OCI-LY7 (cell line): Measurements from ENCODE around the gene IQSEC1. TPM values are rescaled to one million over a fixed set of nuclear protein-coding genes. Genes with fewer than 3 reads are reported as not detected.

Experiments
- BruUV-seq: library from RNA; stranded (reverse); fragments of 400-500 nt; replicated peaks from 2 replicates; lab custom pipeline; 2021; lab: Mats Ljungman, UMichigan
- CTCF ChIA-PET: fragments of 300-600 bp; sonication (Branson Sonifier 250); formaldehyde crosslinking; loops from one replicate; lab custom pipeline; 2022; ENCODE audit warnings: antibody characterized with exemption; ENCODE audit not compliant: unreplicated experiment; lab: Charles Lee
- POLR2A ChIA-PET: fragments of 300-600 bp; sonication (Branson Sonifier 250); formaldehyde crosslinking; loops from one replicate; lab custom pipeline; 2022; ENCODE audit warnings: antibody characterized with exemption; lab: Charles Lee
- DNase-seq: peaks from one replicate; pipeline ENCODE4 v3.0.0-alpha.2; 2015; ENCODE audit warnings: low spot score
- H2AFZ ChIP-seq: fragments of 200-600 bp; sonication (generic), shearing (Covaris generic); 2 replicates; pipeline ENCODE4 v1.6.1; 2014; ENCODE audit warnings: mild to moderate bottlenecking, antibody characterized with exemption, low read length, moderate library complexity
- H3K27ac ChIP-seq: fragments of 200-600 bp; sonication (generic); 2 replicates; pipeline ENCODE4 v1.5.1; 2014; ENCODE audit warnings: mixed run types, low read depth, mild to moderate bottlenecking, moderate library complexity, low read length, inconsistent platforms; ENCODE audit not compliant: poor library complexity, severe bottlenecking
- H3K36me3 ChIP-seq: fragments of 200-600 bp; sonication (generic); 2 replicates; pipeline ENCODE4 v1.6.1; 2014; ENCODE audit warnings: mild to moderate bottlenecking, antibody characterized with exemption, low read length, moderate library complexity, mixed read lengths; ENCODE audit not compliant: insufficient read depth
- H3K4me1 ChIP-seq: fragments of 200-600 bp; sonication (generic); 2 replicates; pipeline ENCODE4 v1.5.1; 2014; ENCODE audit warnings: mild to moderate bottlenecking, low read length; ENCODE audit not compliant: insufficient read depth, poor library complexity, severe bottlenecking
- H3K4me2 ChIP-seq: fragments of 200-600 bp; sonication (generic); 2 replicates; pipeline ENCODE4 v1.6.1; 2014; ENCODE audit warnings: mild to moderate bottlenecking, low read length
- H3K4me3 ChIP-seq: fragments of 200-600 bp; sonication (generic); 2 replicates; pipeline ENCODE4 v1.5.1; 2014; ENCODE audit warnings: mild to moderate bottlenecking, low read depth, low read length; ENCODE audit not compliant: poor library complexity, severe bottlenecking
- H3K79me2 ChIP-seq: fragments of 200-600 bp; sonication (generic); 2 replicates; pipeline ENCODE4 v1.6.1; 2016; ENCODE audit warnings: low read depth, mild to moderate bottlenecking, low read length, moderate library complexity, mixed read lengths; ENCODE audit not compliant: insufficient read depth
- H3K9me2 ChIP-seq: fragments of 200-600 bp; sonication (generic); 2 replicates; pipeline ENCODE4 v1.6.1; 2016; ENCODE audit warnings: mild to moderate bottlenecking, low read length, mixed read lengths; ENCODE audit not compliant: insufficient read depth
- H3K9me3 ChIP-seq: fragments of 200-600 bp; sonication (generic); 2 replicates; pipeline ENCODE4 v1.6.1; 2014; ENCODE audit warnings: mild to moderate bottlenecking, mixed run types, low read length, mixed read lengths
- H4K20me1 ChIP-seq: fragments of 200-600 bp; sonication (generic); 2 replicates; pipeline ENCODE4 v1.6.1; 2014; ENCODE audit warnings: mild to moderate bottlenecking, antibody characterized with exemption, low read length, moderate library complexity, mixed read lengths; ENCODE audit not compliant: insufficient read depth
- EZH2phosphoT487 ChIP-seq: fragments of 200-600 bp; sonication (generic); IDR thresholded peaks from 2 replicates; pipeline ENCODE4 v1.6.1; 2018; ENCODE audit warnings: low read depth, borderline replicate concordance, mild to moderate bottlenecking, mixed run types, antibody characterized with exemption, low read length, moderate library complexity, mixed read lengths
- intact Hi-C: fragments of 100-400 bp; cut with micrococcal nuclease; formaldehyde crosslinking; loops from one replicate; pipeline ENCODE4 v1.10.0; 2022; ENCODE audit not compliant: unreplicated experiment
- total RNA-seq, 2 experiments: library from RNA; depleted of rRNA in 1 of 2; stranded (reverse); fragments of >200 nt in 1 of 2; shearing (Covaris generic) in 1 of 2; gene quantifications; 2 replicates each; pipeline ENCODE4 v1.2.3, GENCODE V29; 2014 to 2022
- TF ChIP-seq, protein P1 (sequence below): fragments of 200-600 bp; sonication (generic); conservative IDR thresholded peaks from 2 replicates; pipeline ENCODE4 v1.5.1; 2014; ENCODE audit warnings: mild to moderate bottlenecking, antibody characterized with exemption, low read length, moderate library complexity, mixed read lengths

Gene IQSEC1
- total RNA-seq, 2 experiments from 2014 or later = 25.2 to 70.1 TPM

DNA sequence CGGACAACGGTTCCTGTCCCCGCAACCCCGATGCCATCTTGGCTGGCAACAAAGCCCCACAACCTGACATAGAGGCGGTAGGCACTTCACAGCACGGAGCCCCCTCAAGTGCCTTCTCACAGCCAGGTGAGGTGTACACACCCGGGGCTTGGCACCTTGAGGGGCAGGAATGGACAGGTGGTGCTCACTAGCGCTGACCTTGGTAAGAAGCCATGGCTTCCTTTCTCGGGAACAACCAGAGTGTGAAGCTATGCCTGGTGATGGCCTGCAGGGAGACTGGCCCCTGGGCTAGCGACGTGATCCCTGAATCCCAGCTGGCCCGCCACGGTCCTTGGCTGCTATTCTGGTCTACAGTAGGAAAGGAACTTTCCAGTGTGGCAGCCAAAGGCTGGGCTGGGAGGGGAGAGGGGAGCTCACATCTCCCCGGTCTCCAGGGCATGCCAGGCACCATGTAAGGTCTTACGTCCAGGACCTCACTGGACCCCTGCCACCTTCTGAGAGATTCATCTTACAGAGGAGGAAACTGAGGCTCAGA lies 161.3 kb downstream of the IQSEC1 start:
- CTCF ChIA-PET = no interaction called here
- BruUV-seq = no TSS peak
- DNase-seq = no peak
- peaks cover 10% of the 10 kb centered on the region for H3K4me1 ChIP-seq
- H3K9me2 ChIP-seq = no peaks in the 10 kb centered on the region
- no peak overlapping the region for H3K27ac ChIP-seq
- H3K4me2 ChIP-seq = no peak overlapping the region
- no peaks in the 10 kb centered on the region for H3K9me3 ChIP-seq
- intact Hi-C loops = no loop called here
- POLR2A ChIA-PET = interaction anchor here (1.1 kb wide), 1 partner anchor 9 kb away, joined by 3 read pairs; no protein-coding TSS in a partner anchor
- no peak overlapping the region for H2AFZ ChIP-seq
- TF ChIP-seq EZH2phosphoT487 = no peak
- TF ChIP-seq, protein P1, sequence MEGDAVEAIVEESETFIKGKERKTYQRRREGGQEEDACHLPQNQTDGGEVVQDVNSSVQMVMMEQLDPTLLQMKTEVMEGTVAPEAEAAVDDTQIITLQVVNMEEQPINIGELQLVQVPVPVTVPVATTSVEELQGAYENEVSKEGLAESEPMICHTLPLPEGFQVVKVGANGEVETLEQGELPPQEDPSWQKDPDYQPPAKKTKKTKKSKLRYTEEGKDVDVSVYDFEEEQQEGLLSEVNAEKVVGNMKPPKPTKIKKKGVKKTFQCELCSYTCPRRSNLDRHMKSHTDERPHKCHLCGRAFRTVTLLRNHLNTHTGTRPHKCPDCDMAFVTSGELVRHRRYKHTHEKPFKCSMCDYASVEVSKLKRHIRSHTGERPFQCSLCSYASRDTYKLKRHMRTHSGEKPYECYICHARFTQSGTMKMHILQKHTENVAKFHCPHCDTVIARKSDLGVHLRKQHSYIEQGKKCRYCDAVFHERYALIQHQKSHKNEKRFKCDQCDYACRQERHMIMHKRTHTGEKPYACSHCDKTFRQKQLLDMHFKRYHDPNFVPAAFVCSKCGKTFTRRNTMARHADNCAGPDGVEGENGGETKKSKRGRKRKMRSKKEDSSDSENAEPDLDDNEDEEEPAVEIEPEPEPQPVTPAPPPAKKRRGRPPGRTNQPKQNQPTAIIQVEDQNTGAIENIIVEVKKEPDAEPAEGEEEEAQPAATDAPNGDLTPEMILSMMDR = no peak
- H3K79me2 ChIP-seq = no peaks in the 10 kb centered on the region
- H3K36me3 ChIP-seq = peaks cover 75% of the 10 kb centered on the region; the same call in 1 of the 2 replicates
- H4K20me1 ChIP-seq = no peaks in the 10 kb centered on the region
- H3K4me3 ChIP-seq = no peak overlapping the region

DNA sequence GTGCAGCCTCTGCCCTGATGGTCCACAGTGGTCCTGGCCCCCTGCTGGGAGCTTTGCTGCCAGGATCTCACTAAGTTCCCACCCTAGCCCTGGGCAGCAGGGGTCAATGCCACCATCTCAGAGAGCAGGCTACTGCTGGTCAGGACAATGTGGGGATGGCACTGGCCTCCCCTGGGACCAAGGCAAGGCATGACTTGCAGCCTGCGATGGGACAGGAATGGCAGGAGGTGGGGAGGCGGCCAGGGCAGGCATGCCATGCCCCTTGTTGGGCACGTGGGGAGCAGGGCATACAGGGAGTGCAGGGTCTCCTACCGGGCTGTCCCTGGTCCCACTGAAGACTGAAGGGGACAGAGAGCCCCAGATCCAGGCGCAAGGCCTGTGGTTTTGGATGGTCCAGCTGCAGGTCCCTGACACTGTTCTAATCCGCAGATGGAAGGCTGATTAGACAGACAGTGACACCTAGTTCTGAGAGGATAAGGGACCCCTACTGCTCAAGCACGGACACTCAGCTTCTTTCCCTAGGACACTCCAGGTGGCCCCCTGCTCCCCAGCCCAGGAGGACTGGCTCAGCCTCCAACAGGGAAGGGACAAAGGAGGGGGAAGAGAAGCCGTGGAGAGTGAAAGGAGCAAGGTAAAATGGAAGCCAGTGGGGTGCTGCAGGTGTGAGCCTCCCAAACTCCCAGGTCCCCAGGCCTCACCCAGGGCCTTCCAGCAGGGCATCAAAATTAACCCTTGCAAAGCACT lies 162.7 kb downstream of the IQSEC1 start:
- POLR2A ChIA-PET = interaction anchor here (0.6 to 1.1 kb wide), 2 partner anchors 10 to 657 kb away, joined by 3 to 5 read pairs; no protein-coding TSS in a partner anchor

More for the DNA sequence above, 162.7 kb downstream of the IQSEC1 start:
- Histone ChIP-seq H3K4me1 (peaks cover 10% of the 10 kb centered on the region), H3K36me3 (peaks cover 84% of the 10 kb centered on the region; the same call in 1 of the 2 replicates), H3K4me2 (no peak overlapping the region), H3K79me2 (no peaks in the 10 kb centered on the region), H3K9me3 (no peaks in the 10 kb centered on the region), H3K9me2 (no peaks in the 10 kb centered on the region), H2AFZ (no peak overlapping the region), H3K27ac (no peak overlapping the region), H3K4me3 (no peak overlapping the region), H4K20me1 (no peaks in the 10 kb centered on the region)
- CTCF ChIA-PET = no interaction called here
- DNase-seq = no peak
- no TSS peak for BruUV-seq
- intact Hi-C loops = no loop called here
- no peak for TF ChIP-seq EZH2phosphoT487
- TF ChIP-seq, protein P1 = no peak
